ENCODE measurements around the gene PHTF2. TPM values are rescaled to one million over a fixed set of nuclear protein-coding genes. Genes with fewer than 3 reads are reported as not detected.

PHTF2 gene
- total RNA-seq, 2 experiments from 2014 or later = 41.5 to 56.4 TPM

- Mint-ChIP-seq H3K27ac (no peak overlapping the region), H3K9me3 (ENCODE audit: low read depth) (no peaks in the 10 kb centered on the region), H3K27me3 (no peaks in the 10 kb centered on the region), H3K36me3 (peaks cover 22% of the 10 kb centered on the region), H3K4me1 (no peaks in the 10 kb centered on the region), H3K4me3 (no peak overlapping the region)
- ATAC-seq = no peak
- CTCF ChIA-PET = no interaction called here
- DNase-seq = no peak
Observed at GRCh38 chr7:77879272-77879671, 80.7 kb downstream of the PHTF2 start.

- DNase-seq (no peak), ATAC-seq (no peak)
- Mint-ChIP-seq H3K27ac (no peak overlapping the region), H3K4me1 (peaks cover 4% of the 10 kb centered on the region), H3K36me3 (peaks cover 22% of the 10 kb centered on the region), H3K9me3 (ENCODE audit: low read depth) (no peaks in the 10 kb centered on the region), H3K4me3 (no peak overlapping the region), H3K27me3 (no peaks in the 10 kb centered on the region)
- CTCF ChIA-PET = no interaction called here
Observed at GRCh38 chr7:77881871-77882270, 83.3 kb downstream of the PHTF2 start.

- CTCF ChIA-PET = no interaction called here
- H3K4me1 Mint-ChIP-seq = peaks cover 4% of the 10 kb centered on the region
Observed at GRCh38 chr7:77885155-77885554, 86.6 kb downstream of the PHTF2 start.

GRCh38 chr7:77887567-77887966, 89.0 kb downstream of the PHTF2 start:
- DNase-seq (no peak), ATAC-seq (no peak)
- Mint-ChIP-seq H3K9me3 (ENCODE audit: low read depth) (no peaks in the 10 kb centered on the region), H3K36me3 (peaks cover 7% of the 10 kb centered on the region), H3K27me3 (no peaks in the 10 kb centered on the region), H3K27ac (no peak overlapping the region), H3K4me1 (peaks cover 4% of the 10 kb centered on the region), H3K4me3 (no peak overlapping the region)
- CTCF ChIA-PET = interaction anchor here (0.6 to 1.2 kb wide), 2 partner anchors 36 to 72 kb away, joined by 3 read pairs; no protein-coding TSS in a partner anchor

More at GRCh38 chr7:77885155-77885554, 86.6 kb downstream of the PHTF2 start:
- no peak for ATAC-seq
- Mint-ChIP-seq H3K27me3 (no peaks in the 10 kb centered on the region), H3K27ac (no peak overlapping the region), H3K4me3 (no peak overlapping the region), H3K9me3 (ENCODE audit: low read depth) (no peaks in the 10 kb centered on the region), H3K36me3 (peaks cover 22% of the 10 kb centered on the region)
- no peak for DNase-seq

- peaks cover 8% of the 10 kb centered on the region for H3K36me3 Mint-ChIP-seq
- H3K4me3 Mint-ChIP-seq = no peak overlapping the region
- DNase-seq = no peak
- H3K27ac Mint-ChIP-seq = no peak overlapping the region
- no peaks in the 10 kb centered on the region for H3K27me3 Mint-ChIP-seq
- peaks cover 4% of the 10 kb centered on the region for H3K4me1 Mint-ChIP-seq
- no peak for ATAC-seq
- H3K9me3 Mint-ChIP-seq (ENCODE audit: low read depth) = no peaks in the 10 kb centered on the region
- CTCF ChIA-PET = no interaction called here
Observed at GRCh38 chr7:77888998-77889397, 90.4 kb downstream of the PHTF2 start.

GRCh38 chr7:77893813-77894212, 95.2 kb downstream of the PHTF2 start:
- ATAC-seq (no peak), DNase-seq (no peak)
- Mint-ChIP-seq H3K9me3 (ENCODE audit: low read depth) (no peaks in the 10 kb centered on the region), H3K4me3 (no peak overlapping the region), H3K27me3 (no peaks in the 10 kb centered on the region), H3K27ac (no peak overlapping the region), H3K4me1 (no peaks in the 10 kb centered on the region), H3K36me3 (peaks cover 5% of the 10 kb centered on the region)
- CTCF ChIA-PET = no interaction called here

- H3K36me3 Mint-ChIP-seq = peaks cover 5% of the 10 kb centered on the region
- H3K9me3 Mint-ChIP-seq (ENCODE audit: low read depth) = no peaks in the 10 kb centered on the region
- DNase-seq (no peak), ATAC-seq (no peak)
- H3K27me3 Mint-ChIP-seq = no peaks in the 10 kb centered on the region
- no peak overlapping the region for H3K4me3 Mint-ChIP-seq
- H3K27ac Mint-ChIP-seq = no peak overlapping the region
- H3K4me1 Mint-ChIP-seq = no peaks in the 10 kb centered on the region
- CTCF ChIA-PET = no interaction called here
Observed at GRCh38 chr7:77894574-77895091, 96.1 kb downstream of the PHTF2 start.

GRCh38 chr7:77895905-77896304, 97.3 kb downstream of the PHTF2 start:
- Mint-ChIP-seq H3K27me3 (no peaks in the 10 kb centered on the region), H3K27ac (no peak overlapping the region), H3K4me3 (no peak overlapping the region), H3K9me3 (ENCODE audit: low read depth) (no peaks in the 10 kb centered on the region), H3K36me3 (peaks cover 3% of the 10 kb centered on the region), H3K4me1 (no peaks in the 10 kb centered on the region)
- CTCF ChIA-PET = no interaction called here
- no peak for ATAC-seq
- no peak for DNase-seq

- ATAC-seq = no peak
- CTCF ChIA-PET = interaction anchor here (0.7 kb wide), 1 partner anchor 43 kb away, joined by 3 read pairs; no protein-coding TSS in a partner anchor
- no peak overlapping the region for H3K27ac Mint-ChIP-seq
- no peak for DNase-seq
- H3K4me1 Mint-ChIP-seq = no peaks in the 10 kb centered on the region
- H3K9me3 Mint-ChIP-seq (ENCODE audit: low read depth) = no peaks in the 10 kb centered on the region
- H3K36me3 Mint-ChIP-seq = peaks cover 5% of the 10 kb centered on the region
- no peak overlapping the region for H3K4me3 Mint-ChIP-seq
- no peaks in the 10 kb centered on the region for H3K27me3 Mint-ChIP-seq
Observed at GRCh38 chr7:77897004-77897547, 98.5 kb downstream of the PHTF2 start.

GRCh38 chr7:77899516-77899915, 100.9 kb downstream of the PHTF2 start:
- no peak overlapping the region for H3K4me3 Mint-ChIP-seq
- no peaks in the 10 kb centered on the region for H3K9me3 Mint-ChIP-seq (ENCODE audit: low read depth)
- H3K4me1 Mint-ChIP-seq = no peaks in the 10 kb centered on the region
- no peaks in the 10 kb centered on the region for H3K27me3 Mint-ChIP-seq
- peaks cover 7% of the 10 kb centered on the region for H3K36me3 Mint-ChIP-seq
- H3K27ac Mint-ChIP-seq = no peak overlapping the region
- ATAC-seq (no peak), DNase-seq (no peak)
- CTCF ChIA-PET = no interaction called here

GRCh38 chr7:77903597-77903996, 105.0 kb downstream of the PHTF2 start:
- DNase-seq (no peak), ATAC-seq (no peak)
- no peak overlapping the region for H3K27ac Mint-ChIP-seq
- CTCF ChIA-PET = interaction anchor here (1.1 kb wide), 1 partner anchor 20 kb away, joined by 3 read pairs; no protein-coding TSS in a partner anchor
- H3K9me3 Mint-ChIP-seq (ENCODE audit: low read depth) = no peaks in the 10 kb centered on the region
- H3K27me3 Mint-ChIP-seq = no peaks in the 10 kb centered on the region
- peaks cover 2% of the 10 kb centered on the region for H3K4me1 Mint-ChIP-seq
- peaks cover 8% of the 10 kb centered on the region for H3K36me3 Mint-ChIP-seq
- H3K4me3 Mint-ChIP-seq = no peak overlapping the region

GRCh38 chr7:77904252-77904651, 105.7 kb downstream of the PHTF2 start:
- CTCF ChIA-PET = no interaction called here
- Mint-ChIP-seq H3K27ac (no peak overlapping the region), H3K36me3 (peaks cover 8% of the 10 kb centered on the region), H3K4me3 (no peak overlapping the region), H3K27me3 (no peaks in the 10 kb centered on the region), H3K9me3 (ENCODE audit: low read depth) (no peaks in the 10 kb centered on the region), H3K4me1 (peaks cover 2% of the 10 kb centered on the region)
- no peak for DNase-seq
- no peak for ATAC-seq

- Mint-ChIP-seq H3K27ac (no peak overlapping the region), H3K4me1 (peaks cover 2% of the 10 kb centered on the region), H3K27me3 (no peaks in the 10 kb centered on the region), H3K4me3 (no peak overlapping the region), H3K36me3 (peaks cover 4% of the 10 kb centered on the region), H3K9me3 (ENCODE audit: low read depth) (no peaks in the 10 kb centered on the region)
- ATAC-seq (no peak), DNase-seq (no peak)
- CTCF ChIA-PET = interaction anchor here (2.3 kb wide), 1 partner anchor 30 kb away, joined by 5 read pairs; no protein-coding TSS in a partner anchor
Observed at GRCh38 chr7:77907281-77907680, 108.7 kb downstream of the PHTF2 start.

- DNase-seq (no peak), ATAC-seq (no peak)
- Mint-ChIP-seq H3K27ac (no peak overlapping the region), H3K4me3 (no peak overlapping the region), H3K27me3 (no peaks in the 10 kb centered on the region), H3K4me1 (peaks cover 5% of the 10 kb centered on the region), H3K36me3 (peaks cover 2% of the 10 kb centered on the region), H3K9me3 (ENCODE audit: low read depth) (no peaks in the 10 kb centered on the region)
- CTCF ChIA-PET = interaction anchor here (1.0 to 2.3 kb wide), 2 partner anchors 28 to 46 kb away, joined by 3 to 5 read pairs; no protein-coding TSS in a partner anchor
Observed at GRCh38 chr7:77908664-77909063, 110.1 kb downstream of the PHTF2 start.

All from activated CD8-positive, alpha-beta memory T cell treated with anti-CD3 and anti-CD28 coated beads, Interleukin-2, amount 10 ng/mL, durations not matched to agents 7 days and 5 days (primary cell).